Spleen (tissue), 11 donors: ENCODE results near the gene TBXAS1. TPM values are rescaled to one million over a fixed set of nuclear protein-coding genes. Genes with fewer than 3 reads are reported as not detected.
A peak's percentile ranks its signal among the peaks of the same experiment; 100 is the strongest.

Experiments used
- DNase-seq: peaks from one replicate; pipeline ENCODE4 v3.0.0-alpha.2; 2020
- H3K27ac ChIP-seq, 8 donors: fragments of 200-600 bp; sonication (generic) in 7 of 8; 1 replicate in 4 of 8; 2 replicates in 4 of 8; pipeline versions ENCODE4 v1.5.0 to v1.8.0; 2016 to 2021; ENCODE audit warnings: inconsistent platforms in 4 of 8, mild to moderate bottlenecking in 4 of 8, moderate library complexity in 1 of 8
- H3K27me3 ChIP-seq, 7 donors: fragments of 200-600 bp; sonication (generic) in 6 of 7; replicated peaks in 1 of 7; 1 replicate in 4 of 7; 2 replicates in 3 of 7; pipeline versions ENCODE4 v1.5.0 to v1.8.0; 2016 to 2021; ENCODE audit warnings: inconsistent platforms in 3 of 7, mild to moderate bottlenecking in 1 of 7
- H3K36me3 ChIP-seq, 6 donors: fragments of 200-600 bp; sonication (generic) in 5 of 6; 1 replicate in 4 of 6; 2 replicates in 2 of 6; pipeline versions ENCODE4 v1.5.0 to v1.8.0; 2016 to 2021; ENCODE audit warnings: inconsistent platforms in 2 of 6
- H3K4me1 ChIP-seq, 6 donors: fragments of 200-600 bp; sonication (generic) in 5 of 6; 1 replicate in 3 of 6; 2 replicates in 3 of 6; pipeline versions ENCODE4 v1.5.0 to v1.8.0; 2016 to 2021; ENCODE audit warnings: inconsistent platforms in 3 of 6
- H3K4me3 ChIP-seq, 8 donors: fragments of 200-600 bp; sonication (generic) in 7 of 8; 1 replicate in 4 of 8; 2 replicates in 4 of 8; pipeline versions ENCODE4 v1.5.0 to v1.8.0; 2016 to 2021; ENCODE audit warnings: inconsistent platforms in 4 of 8, mild to moderate bottlenecking in 4 of 8, moderate library complexity in 2 of 8
- H3K9me3 ChIP-seq, 8 donors: fragments of 200-600 bp; sonication (generic) in 7 of 8; 1 replicate in 4 of 8; 2 replicates in 4 of 8; pipeline versions ENCODE4 v1.5.0 to v1.8.0; 2016 to 2021; ENCODE audit warnings: inconsistent platforms in 4 of 8
- POLR2A ChIP-seq, 3 donors: fragments of 450-650 bp; IDR thresholded peaks; one replicate each; pipeline ENCODE4 v1.5.1; 2017; ENCODE audit warnings: antibody characterized with exemption in 3 of 3, mild to moderate bottlenecking in 1 of 3
- POLR2AphosphoS5 ChIP-seq, 3 donors: sonication (generic); formaldehyde crosslinking; IDR thresholded peaks; one replicate each; pipeline ENCODE4 v1.5.1; 2017; ENCODE audit warnings: antibody characterized with exemption in 3 of 3
- WGBS, 5 donors: extraction: QIAGEN DNeasy Blood & Tissue Kit in 3 of 5; methylation state at CpG; one replicate each; pipeline versions ENCODE4 v1.1.5 to v1.1.7; 2013 to 2018; 5-methylcytosine and 5-hydroxymethylcytosine counted together
- intact Hi-C: fragments of 100-400 bp; cut with DNase I; formaldehyde crosslinking; loops from one replicate; pipeline ENCODE4 v1.15.0; 2023; ENCODE audit warnings: low total_unique reads
- polyA plus RNA-seq, 3 donors: library from polyadenylated mRNA; stranded (reverse); fragments of 200-250 nt; gene quantifications; one replicate each; pipeline ENCODE4 v1.2.1, GENCODE V29; 2013
- total RNA-seq, 7 donors: library from RNA; depleted of rRNA in 3 of 7; stranded (reverse); fragments of >200 nt in 3 of 7; fragmentation: NEBNext Ultra II Directional in 4 of 7; extraction: Animal tissue kit (Norgen Biotek cat#: 25700) in 4 of 7; gene quantifications; one replicate each; pipeline versions ENCODE4 v1.1.0 to v1.2.1, GENCODE V29; 2016 to 2021
- TF ChIP-seq, protein P1 (sequence below), 11 experiments: fragments of 200-600 bp in 7 of 11; fragments of 450-650 bp in 4 of 11; sonication (generic) in 4 of 11; IDR thresholded peaks in 8 of 11; conservative IDR thresholded peaks in 3 of 11; 1 replicate in 7 of 11; 2 replicates in 4 of 11; pipeline versions ENCODE4 v1.4.0 to v1.8.0; 2016 to 2021; ENCODE audit warnings: antibody characterized with exemption in 11 of 11, inconsistent platforms in 4 of 11, mild to moderate bottlenecking in 1 of 11
- donor health status: healthy with polysubstance abuse.
- donor health status: DM: no; HTN: no; CAD: no; lungs with moderate emphysema.
- donor health status: DM: no; HTN: no; CAD: no.
- donor health status: Bipolar disorder and iron deficiency.
- donor health status: healthy.
- donor health status: DM: no; HTN: no; CAD: no.
- donor health status: DM: yes; HTN: yes; CAD: no.

The TBXAS1 gene
- total and polyA plus RNA-seq, 10 donors, result 19.8 to 287 (median 147) TPM

DNA sequence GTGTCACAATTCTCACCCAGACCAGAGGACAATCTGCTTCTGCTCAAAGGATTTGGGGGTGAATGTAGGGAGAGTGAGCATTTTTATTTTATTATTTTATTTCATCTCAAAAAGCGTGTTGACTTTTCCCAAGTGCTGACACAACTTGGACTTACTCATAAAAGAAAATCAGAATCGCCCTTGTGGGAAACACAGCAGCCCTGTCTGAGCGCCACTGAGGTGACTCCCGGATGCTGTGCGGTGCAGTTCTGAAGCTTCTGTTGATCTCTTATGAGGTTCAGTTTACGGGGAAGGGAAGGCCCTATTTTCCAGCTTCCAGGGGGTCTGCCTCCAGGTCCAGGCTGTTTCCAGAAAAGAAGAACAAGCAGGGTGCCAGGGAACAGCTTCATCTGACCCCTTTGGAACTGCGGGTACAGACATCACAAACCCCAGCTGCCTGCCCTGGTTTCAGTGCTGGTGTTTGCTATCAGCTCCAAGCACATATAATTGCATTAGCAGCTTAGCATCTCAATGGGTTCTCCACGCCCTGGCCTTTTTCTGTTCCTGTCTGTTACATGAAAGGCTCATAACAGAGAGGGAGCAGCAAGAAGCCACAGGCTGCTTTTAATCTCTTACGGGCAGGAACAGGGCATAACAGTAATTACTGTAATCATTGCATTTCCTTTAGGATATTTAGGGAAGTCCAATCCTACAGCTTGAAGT is 181.3 kb downstream of the TBXAS1 start:
- Histone ChIP-seq H3K27me3 (no peaks in the 10 kb centered on the region), H3K36me3 (peaks cover 0 to 87% (median 4%) of the 10 kb centered on the region in 6 donors), H3K27ac (no peak overlapping the region), H3K4me1 (no peaks in the 10 kb centered on the region), H3K9me3 (no peaks in the 10 kb centered on the region), H3K4me3 (no peak overlapping the region)
- DNase-seq, result peak; percentile 21
- WGBS, 5 donors, result 88 to 91% (median 90%) methylated on average over 9 of the region's 9 CpGs
- no peak for TF ChIP-seq POLR2AphosphoS5 (IDR thresholded peaks at IDR 0.05)
- no peak for TF ChIP-seq POLR2A (IDR thresholded peaks at IDR 0.05)
- TF ChIP-seq, protein P1, sequence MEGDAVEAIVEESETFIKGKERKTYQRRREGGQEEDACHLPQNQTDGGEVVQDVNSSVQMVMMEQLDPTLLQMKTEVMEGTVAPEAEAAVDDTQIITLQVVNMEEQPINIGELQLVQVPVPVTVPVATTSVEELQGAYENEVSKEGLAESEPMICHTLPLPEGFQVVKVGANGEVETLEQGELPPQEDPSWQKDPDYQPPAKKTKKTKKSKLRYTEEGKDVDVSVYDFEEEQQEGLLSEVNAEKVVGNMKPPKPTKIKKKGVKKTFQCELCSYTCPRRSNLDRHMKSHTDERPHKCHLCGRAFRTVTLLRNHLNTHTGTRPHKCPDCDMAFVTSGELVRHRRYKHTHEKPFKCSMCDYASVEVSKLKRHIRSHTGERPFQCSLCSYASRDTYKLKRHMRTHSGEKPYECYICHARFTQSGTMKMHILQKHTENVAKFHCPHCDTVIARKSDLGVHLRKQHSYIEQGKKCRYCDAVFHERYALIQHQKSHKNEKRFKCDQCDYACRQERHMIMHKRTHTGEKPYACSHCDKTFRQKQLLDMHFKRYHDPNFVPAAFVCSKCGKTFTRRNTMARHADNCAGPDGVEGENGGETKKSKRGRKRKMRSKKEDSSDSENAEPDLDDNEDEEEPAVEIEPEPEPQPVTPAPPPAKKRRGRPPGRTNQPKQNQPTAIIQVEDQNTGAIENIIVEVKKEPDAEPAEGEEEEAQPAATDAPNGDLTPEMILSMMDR (IDR thresholded peaks at IDR 0.05 in 8 of 11, conservative IDR thresholded peaks at IDR 0.05 in 3 of 11), result no peak
- intact Hi-C loops, result no loop called here

DNA sequence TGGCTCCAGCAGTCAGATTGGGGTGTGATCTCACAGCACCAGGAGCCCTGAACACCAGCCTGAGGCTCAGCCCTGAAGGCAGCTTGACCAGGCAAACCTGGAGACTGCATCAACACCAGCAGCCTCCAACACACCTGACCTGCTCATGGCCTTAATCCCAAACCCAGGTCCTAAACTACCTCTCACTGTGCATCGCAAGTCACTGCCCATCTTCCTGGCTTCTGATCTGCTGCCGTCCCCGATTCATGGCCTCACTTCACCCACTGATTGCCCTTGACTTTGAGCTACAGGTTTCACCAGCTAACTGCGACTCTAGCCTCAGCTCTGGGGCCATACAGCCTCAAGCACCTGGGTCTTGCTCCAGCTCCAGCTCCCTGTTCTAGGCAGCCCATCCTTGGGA is 184.6 kb downstream of the TBXAS1 start:
- no peak overlapping the region for H3K27ac ChIP-seq
- TF ChIP-seq POLR2AphosphoS5 (IDR thresholded peaks at IDR 0.05) (no peak), POLR2A (IDR thresholded peaks at IDR 0.05) (no peak)
- TF ChIP-seq, protein P1 (IDR thresholded peaks at IDR 0.05 in 8 of 11, conservative IDR thresholded peaks at IDR 0.05 in 3 of 11), result no peak
- no peak overlapping the region for H3K4me3 ChIP-seq
- 90 to 100% (median 94%) methylated on average over 4 of the region's 4 CpGs for WGBS, 5 donors
- no peaks in the 10 kb centered on the region for H3K4me1 ChIP-seq
- peaks cover 0 to 85% (median 4%) of the 10 kb centered on the region in 6 donors for H3K36me3 ChIP-seq
- no peaks in the 10 kb centered on the region for H3K9me3 ChIP-seq
- H3K27me3 ChIP-seq, result no peaks in the 10 kb centered on the region
- intact Hi-C loops, result no loop called here
- peak; percentile 45 for DNase-seq

DNA sequence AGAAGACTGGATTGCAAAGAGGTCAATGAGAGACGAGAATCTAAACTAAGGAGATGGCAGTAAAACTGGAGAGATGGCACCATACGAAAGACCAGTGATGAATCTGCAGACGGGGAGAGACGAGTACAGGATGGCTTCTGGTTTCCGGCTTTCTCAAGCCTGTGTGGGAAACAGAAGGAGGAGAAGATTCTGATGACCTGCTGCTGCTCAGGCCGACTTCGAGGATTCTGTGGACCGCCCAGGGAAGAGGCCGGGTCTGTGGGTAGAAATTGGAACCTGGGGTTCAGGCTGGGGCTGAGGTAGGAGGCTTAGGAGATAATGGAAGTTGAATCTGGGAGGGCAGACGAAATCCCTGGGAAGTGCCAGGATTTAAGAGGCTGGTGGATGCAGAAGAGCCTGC is 185.1 kb downstream of the TBXAS1 start:
- TF ChIP-seq POLR2A (IDR thresholded peaks at IDR 0.05), result no peak
- intact Hi-C loops, result no loop called here
- no peak overlapping the region for H3K4me3 ChIP-seq
- no peaks in the 10 kb centered on the region for H3K4me1 ChIP-seq
- no peak overlapping the region for H3K27ac ChIP-seq
- peaks cover 0 to 85% (median 4%) of the 10 kb centered on the region in 6 donors for H3K36me3 ChIP-seq
- 89 to 97% (median 93%) methylated on average over 10 of the region's 10 CpGs for WGBS, 5 donors
- H3K27me3 ChIP-seq, result no peaks in the 10 kb centered on the region
- H3K9me3 ChIP-seq, result no peaks in the 10 kb centered on the region
- DNase-seq, result no peak

DNA sequence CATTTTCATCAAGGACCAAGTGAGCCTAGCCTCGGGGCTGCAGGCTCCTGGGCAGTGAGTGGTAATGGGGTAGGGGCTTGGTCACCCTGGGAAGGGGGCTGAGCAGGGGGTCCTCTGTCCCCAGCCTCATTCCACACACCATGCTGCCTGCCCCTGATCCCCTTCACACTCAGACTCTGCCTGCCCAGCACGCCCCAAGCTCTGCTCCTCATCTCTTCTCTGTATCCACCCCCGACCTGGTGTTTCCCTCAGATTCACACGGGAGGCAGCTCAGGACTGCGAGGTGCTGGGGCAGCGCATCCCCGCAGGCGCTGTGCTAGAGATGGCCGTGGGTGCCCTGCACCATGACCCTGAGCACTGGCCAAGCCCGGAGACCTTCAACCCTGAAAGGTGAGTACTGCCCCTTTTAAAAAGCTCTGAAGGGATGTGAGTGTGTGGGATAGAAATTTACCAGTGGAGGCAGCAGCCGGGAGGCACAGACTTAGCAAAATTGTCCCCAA is 186.5 kb downstream of the TBXAS1 start:
- Histone ChIP-seq H3K9me3 (no peaks in the 10 kb centered on the region), H3K27me3 (no peaks in the 10 kb centered on the region), H3K36me3 (peaks cover 0 to 78% (median 4%) of the 10 kb centered on the region in 6 donors), H3K4me1 (no peaks in the 10 kb centered on the region), H3K4me3 (no peak overlapping the region), H3K27ac (no peak overlapping the region)
- intact Hi-C loops, result no loop called here
- WGBS, 5 donors, result 85 to 94% (median 89%) methylated on average over 11 of the region's 11 CpGs
- DNase-seq, result peak; percentile 45
- TF ChIP-seq POLR2AphosphoS5 (IDR thresholded peaks at IDR 0.05) (peak in 1 of 3 donors; percentile 49), POLR2A (IDR thresholded peaks at IDR 0.05) (no peak)

DNA sequence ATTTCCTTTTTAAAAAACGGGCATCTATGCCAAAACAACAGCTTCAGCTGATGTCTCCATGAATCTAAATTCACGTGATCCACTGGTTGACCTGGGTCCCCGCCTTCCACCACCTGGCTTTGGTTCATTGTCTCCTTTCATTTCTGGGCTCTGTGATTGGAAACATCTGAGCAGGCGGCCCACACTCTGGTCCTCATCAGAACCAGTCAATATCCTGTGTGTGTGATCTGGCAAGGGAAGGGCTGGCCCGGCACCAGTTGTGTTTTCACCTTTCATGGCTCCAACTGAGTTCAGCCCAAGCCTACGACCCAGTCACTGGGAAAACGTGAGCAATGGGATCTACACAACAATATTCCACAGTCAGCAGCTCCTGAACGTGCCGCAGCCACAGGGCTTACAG is 187.5 kb downstream of the TBXAS1 start:
- intact Hi-C loops, result no loop called here
- peak; percentile 33 for DNase-seq
- Histone ChIP-seq H3K27ac (no peak overlapping the region), H3K4me1 (no peaks in the 10 kb centered on the region), H3K9me3 (no peaks in the 10 kb centered on the region), H3K27me3 (no peaks in the 10 kb centered on the region), H3K36me3 (peaks cover 0 to 86% (median 4%) of the 10 kb centered on the region in 6 donors), H3K4me3 (no peak overlapping the region)
- TF ChIP-seq, protein P1 (IDR thresholded peaks at IDR 0.05 in 8 of 11, conservative IDR thresholded peaks at IDR 0.05 in 3 of 11), result no peak
- TF ChIP-seq POLR2A (IDR thresholded peaks at IDR 0.05) (no peak), POLR2AphosphoS5 (IDR thresholded peaks at IDR 0.05) (no peak)
- 85 to 95% (median 90%) methylated on average over 9 of the region's 9 CpGs for WGBS, 5 donors
